ENCODE data around the gene TNNI3. TPM values are rescaled to one million over a fixed set of nuclear protein-coding genes. Genes with fewer than 3 reads are reported as not detected.

The TNNI3 gene
- total RNA-seq, 2 donors from 2014 or later: 9.8 to 14.2 TPM

DNA sequence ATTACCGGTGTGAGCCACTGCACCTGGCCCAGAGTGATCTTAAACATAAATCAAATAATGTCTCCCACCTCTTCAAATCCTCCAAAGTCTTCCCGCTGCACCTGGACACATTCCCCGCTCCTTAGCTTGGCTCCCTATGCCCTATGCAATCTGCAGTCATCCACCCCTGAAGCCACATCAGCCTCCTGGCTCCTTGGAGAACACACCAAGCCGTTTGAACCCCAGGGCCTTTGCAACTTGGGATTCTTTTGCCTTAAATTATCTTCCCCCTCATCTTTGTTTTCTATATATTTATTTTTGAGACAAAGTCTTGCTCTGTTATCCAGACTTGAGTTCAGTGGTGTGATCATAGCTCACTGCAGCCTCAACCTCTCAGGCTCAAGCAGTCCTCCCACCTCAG, 11.6 kb upstream of the TNNI3 start:
- Mint-ChIP-seq H3K27ac (no peak overlapping the region), H3K36me3 (ENCODE audit: low read depth) (no peaks in the 10 kb centered on the region), H3K4me3 (no peak overlapping the region), H3K27me3 (ENCODE audit: insufficient read depth) (peaks cover 77% of the 10 kb centered on the region), H3K9me3 (no peaks in the 10 kb centered on the region), H3K4me1 (peaks cover 6% of the 10 kb centered on the region)
- H3K9me3 ChIP-seq (ENCODE audit: control insufficient read depth, low read length): no peaks in the 10 kb centered on the region
- no peaks in the 10 kb centered on the region for H3K36me3 ChIP-seq (ENCODE audit: control insufficient read depth, insufficient read depth, low read length)
- H3K27me3 ChIP-seq (ENCODE audit: control insufficient read depth, insufficient read depth, low read length, poor library complexity, severe bottlenecking): peaks cover 53% of the 10 kb centered on the region
- H3K4me3 ChIP-seq (ENCODE audit: low read length): no peak overlapping the region
- DNase-seq: no peak
- WGBS, 2 experiments (ENCODE audit: insufficient coverage in 1 of 2, insufficient read length in 1 of 2): 74 to 89% methylated on average over 4 of the region's 4 CpGs
- no peak overlapping the region for H3K27ac ChIP-seq (ENCODE audit: low read depth, low read length)
- H3K9ac ChIP-seq (ENCODE audit: extremely low read depth, low read length, poor library complexity, severe bottlenecking): no peak overlapping the region
- TF ChIP-seq, protein P1, sequence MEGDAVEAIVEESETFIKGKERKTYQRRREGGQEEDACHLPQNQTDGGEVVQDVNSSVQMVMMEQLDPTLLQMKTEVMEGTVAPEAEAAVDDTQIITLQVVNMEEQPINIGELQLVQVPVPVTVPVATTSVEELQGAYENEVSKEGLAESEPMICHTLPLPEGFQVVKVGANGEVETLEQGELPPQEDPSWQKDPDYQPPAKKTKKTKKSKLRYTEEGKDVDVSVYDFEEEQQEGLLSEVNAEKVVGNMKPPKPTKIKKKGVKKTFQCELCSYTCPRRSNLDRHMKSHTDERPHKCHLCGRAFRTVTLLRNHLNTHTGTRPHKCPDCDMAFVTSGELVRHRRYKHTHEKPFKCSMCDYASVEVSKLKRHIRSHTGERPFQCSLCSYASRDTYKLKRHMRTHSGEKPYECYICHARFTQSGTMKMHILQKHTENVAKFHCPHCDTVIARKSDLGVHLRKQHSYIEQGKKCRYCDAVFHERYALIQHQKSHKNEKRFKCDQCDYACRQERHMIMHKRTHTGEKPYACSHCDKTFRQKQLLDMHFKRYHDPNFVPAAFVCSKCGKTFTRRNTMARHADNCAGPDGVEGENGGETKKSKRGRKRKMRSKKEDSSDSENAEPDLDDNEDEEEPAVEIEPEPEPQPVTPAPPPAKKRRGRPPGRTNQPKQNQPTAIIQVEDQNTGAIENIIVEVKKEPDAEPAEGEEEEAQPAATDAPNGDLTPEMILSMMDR (conservative IDR thresholded peaks at IDR 0.05): no peak
- H3K4me1 ChIP-seq (ENCODE audit: control insufficient read depth, insufficient read depth, low read length): no peaks in the 10 kb centered on the region

DNA sequence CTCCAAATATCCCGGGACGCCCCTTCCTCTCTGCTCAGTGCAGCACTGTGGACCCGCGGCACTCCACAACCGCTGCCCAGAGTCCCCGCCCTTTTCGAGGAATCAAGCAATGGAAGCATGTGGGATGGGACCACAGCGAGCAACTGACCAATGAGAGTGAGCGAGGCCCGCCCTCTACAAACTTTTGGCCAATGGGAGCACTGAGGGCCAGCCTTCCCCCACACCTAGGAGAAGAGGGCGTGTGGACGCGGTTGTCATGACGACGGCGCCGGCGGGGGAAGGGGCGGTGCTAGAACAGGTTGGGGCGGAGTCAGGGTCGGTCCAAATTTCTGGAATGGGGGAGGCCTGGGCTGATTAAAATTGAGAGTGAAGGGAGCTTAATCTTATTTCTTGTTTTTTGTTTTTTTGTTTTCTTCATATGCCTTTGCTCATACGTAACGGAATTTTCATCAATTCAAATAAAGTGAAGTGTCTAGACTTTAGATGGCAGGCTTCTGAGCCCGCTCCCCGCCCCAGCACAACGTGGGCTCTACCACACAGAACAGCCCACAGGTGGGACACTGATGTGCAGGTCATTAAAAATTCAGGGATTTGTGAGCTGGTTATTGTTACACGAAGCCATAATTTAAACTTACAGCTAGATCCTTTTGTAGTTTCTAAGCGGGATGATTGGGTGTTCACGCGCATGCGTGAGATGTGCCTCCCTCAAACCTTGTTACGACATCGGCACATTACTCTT, 9.2 kb upstream of the TNNI3 start, which contains the start of gene DNAAF3:
TSS of gene DNAAF3 (minus strand) at position 84 of the 739 bp plus-strand sequence. CDS start 200 bp downstream, outside the sequence.
- 4 to 7% methylated on average over 24 to 33 of the region's 33 CpGs for WGBS, 2 experiments (ENCODE audit: insufficient coverage in 1 of 2, insufficient read length in 1 of 2)
- peak; percentile 99 for DNase-seq
- H3K27ac Mint-ChIP-seq: peak within 1 kb of the TSS; percentile 97
- H3K36me3 Mint-ChIP-seq (ENCODE audit: low read depth): no peaks in the 10 kb centered on the region
- H3K4me1 ChIP-seq (ENCODE audit: control insufficient read depth, insufficient read depth, low read length): no peaks in the 10 kb centered on the region
- peak within 1 kb of the TSS; percentile 72 for H3K27ac ChIP-seq (ENCODE audit: low read depth, low read length)
- H3K9ac ChIP-seq (ENCODE audit: extremely low read depth, low read length, poor library complexity, severe bottlenecking): peak within 1 kb of the TSS; percentile 46
- peak within 1 kb of the TSS; percentile 67 for H3K4me3 Mint-ChIP-seq
- H3K27me3 Mint-ChIP-seq (ENCODE audit: insufficient read depth): peaks cover 73% of the 10 kb centered on the region
- peaks cover 30% of the 10 kb centered on the region for H3K27me3 ChIP-seq (ENCODE audit: control insufficient read depth, insufficient read depth, low read length, poor library complexity, severe bottlenecking)
- H3K4me3 ChIP-seq (ENCODE audit: low read length): peak within 1 kb of the TSS; percentile 87
- H3K36me3 ChIP-seq (ENCODE audit: control insufficient read depth, insufficient read depth, low read length): no peaks in the 10 kb centered on the region
- TF ChIP-seq, protein P1 (conservative IDR thresholded peaks at IDR 0.05): no peak
- no peaks in the 10 kb centered on the region for H3K9me3 ChIP-seq (ENCODE audit: control insufficient read depth, low read length)
- H3K9me3 Mint-ChIP-seq: no peaks in the 10 kb centered on the region
- peaks cover 6% of the 10 kb centered on the region for H3K4me1 Mint-ChIP-seq

DNA sequence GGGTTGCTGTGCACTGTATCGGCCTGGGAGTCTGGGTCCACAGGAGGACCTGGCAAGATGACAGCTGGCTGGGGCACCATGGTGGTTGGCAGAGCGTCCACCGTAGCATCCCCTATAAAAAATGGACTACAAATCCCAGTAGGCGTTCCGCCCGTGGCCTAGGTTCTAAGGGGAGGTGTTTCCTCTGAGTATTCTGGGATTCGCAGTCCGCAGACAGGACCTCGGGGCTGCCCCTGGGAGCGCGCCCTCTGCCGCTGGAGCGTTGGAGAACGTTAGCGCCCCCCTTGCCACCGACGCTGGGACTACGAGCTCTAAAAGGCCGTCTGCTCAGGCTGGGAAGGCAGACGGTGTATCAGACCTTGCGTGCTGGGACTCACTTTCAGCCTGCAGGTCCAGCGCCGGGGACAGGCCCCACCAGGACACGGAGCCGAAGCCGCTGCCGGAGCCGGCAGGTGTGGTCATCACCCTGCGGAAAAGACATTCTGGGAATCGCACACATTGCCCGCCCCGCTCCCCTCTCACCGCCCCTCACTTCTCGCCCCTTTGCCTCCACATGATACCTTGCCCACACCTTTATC, 8.5 kb upstream of the TNNI3 start:
- H3K4me3 Mint-ChIP-seq: peak overlapping the region; percentile 67
- Histone ChIP-seq H3K4me1 (ENCODE audit: control insufficient read depth, insufficient read depth, low read length) (no peaks in the 10 kb centered on the region), H3K4me3 (ENCODE audit: low read length) (peak overlapping the region; percentile 87), H3K27ac (ENCODE audit: low read depth, low read length) (no peak overlapping the region), H3K36me3 (ENCODE audit: control insufficient read depth, insufficient read depth, low read length) (no peaks in the 10 kb centered on the region), H3K27me3 (ENCODE audit: control insufficient read depth, insufficient read depth, low read length, poor library complexity, severe bottlenecking) (peaks cover 24% of the 10 kb centered on the region), H3K9me3 (ENCODE audit: control insufficient read depth, low read length) (no peaks in the 10 kb centered on the region), H3K9ac (ENCODE audit: extremely low read depth, low read length, poor library complexity, severe bottlenecking) (peak overlapping the region; percentile 46)
- 2 to 6% methylated on average over 16 to 34 of the region's 34 CpGs for WGBS, 2 experiments (ENCODE audit: insufficient coverage in 1 of 2, insufficient read length in 1 of 2)
- peak; percentile 95 for DNase-seq
- no peaks in the 10 kb centered on the region for H3K36me3 Mint-ChIP-seq (ENCODE audit: low read depth)
- H3K27ac Mint-ChIP-seq: peak overlapping the region; percentile 97
- H3K4me1 Mint-ChIP-seq: peaks cover 6% of the 10 kb centered on the region
- peaks cover 73% of the 10 kb centered on the region for H3K27me3 Mint-ChIP-seq (ENCODE audit: insufficient read depth)
- TF ChIP-seq, protein P1 (conservative IDR thresholded peaks at IDR 0.05): peak; percentile 90
- H3K9me3 Mint-ChIP-seq: no peaks in the 10 kb centered on the region

Data from endodermal cell (in vitro differentiated cells).